Activated CD8-positive, alpha-beta memory T cell treated with anti-CD3 and anti-CD28 coated beads, Interleukin-2, amount 50 U/mL, for 24 hours (primary cell): ENCODE measurements around the gene C16orf95.
"Not testable (repeated sequence)": the region's sequence is repeated elsewhere in the genome, so short reads cannot be mapped to it uniquely, and the experiment has no call there.

Source experiments
- DNase-seq: peaks from one replicate; pipeline ENCODE4 v3.0.0-alpha.2; 2020; ENCODE audit errors: extremely low read depth

Gene C16orf95, protein sequence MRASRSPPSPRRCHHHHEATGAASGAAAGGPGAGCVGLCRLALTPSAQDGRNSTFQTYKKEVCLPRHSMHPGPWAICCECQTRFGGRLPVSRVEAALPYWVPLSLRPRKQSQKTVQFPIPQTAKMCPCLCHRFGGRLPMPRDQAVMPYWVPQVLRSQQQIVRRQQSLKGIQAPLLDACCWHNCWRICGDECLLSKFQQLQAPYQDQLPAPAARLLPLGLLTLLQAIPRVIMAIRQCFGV

DNA sequence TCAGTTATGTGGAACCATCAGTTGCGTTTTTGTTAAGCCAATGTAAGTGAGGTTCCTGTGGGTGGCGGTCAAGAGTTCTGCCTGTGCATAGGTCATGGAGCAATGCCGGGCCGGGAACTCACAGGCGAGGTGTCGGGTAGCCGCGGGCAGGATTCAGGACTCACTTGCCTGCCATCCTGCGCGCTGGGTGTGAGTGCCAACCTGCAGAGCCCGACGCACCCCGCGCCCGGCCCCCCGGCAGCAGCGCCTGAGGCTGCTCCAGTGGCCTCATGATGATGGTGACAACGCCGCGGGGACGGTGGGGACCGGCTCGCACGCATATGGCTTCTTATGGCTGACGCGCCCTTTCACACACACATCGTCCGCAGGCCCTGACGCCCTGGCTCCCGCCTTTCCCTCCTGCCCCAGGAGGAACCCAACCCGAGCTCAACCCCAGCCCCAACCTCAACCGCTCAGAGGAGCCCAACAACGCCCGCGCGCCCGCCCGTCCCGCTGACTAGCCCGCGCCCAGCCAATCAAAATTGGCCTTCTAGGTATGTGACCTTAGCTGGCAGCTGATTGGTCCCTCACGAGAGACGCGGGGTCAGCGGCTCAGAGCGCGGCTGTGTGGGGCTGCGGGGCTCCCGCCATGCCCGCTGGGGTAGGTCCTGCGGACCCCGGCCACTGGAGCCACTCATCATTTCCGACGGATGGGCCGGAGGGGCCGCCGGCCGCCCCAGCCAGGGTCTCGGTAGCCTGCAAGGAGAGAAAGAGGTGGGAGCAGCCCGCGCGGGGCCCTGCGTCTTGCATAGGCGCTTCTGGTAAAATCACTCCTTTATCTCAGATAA is at the start of gene C16orf95:
Gene C16orf95, minus strand, starts transcription at position 470 of the 827 bp plus-strand sequence. Its CDS starts 150 bp downstream, at position 320.
- DNase-seq = peak; percentile 96

- DNase-seq = no peak
Observed at GRCh38 chr16:87366930-87367329, 49.7 kb upstream of the C16orf95 start.

DNA sequence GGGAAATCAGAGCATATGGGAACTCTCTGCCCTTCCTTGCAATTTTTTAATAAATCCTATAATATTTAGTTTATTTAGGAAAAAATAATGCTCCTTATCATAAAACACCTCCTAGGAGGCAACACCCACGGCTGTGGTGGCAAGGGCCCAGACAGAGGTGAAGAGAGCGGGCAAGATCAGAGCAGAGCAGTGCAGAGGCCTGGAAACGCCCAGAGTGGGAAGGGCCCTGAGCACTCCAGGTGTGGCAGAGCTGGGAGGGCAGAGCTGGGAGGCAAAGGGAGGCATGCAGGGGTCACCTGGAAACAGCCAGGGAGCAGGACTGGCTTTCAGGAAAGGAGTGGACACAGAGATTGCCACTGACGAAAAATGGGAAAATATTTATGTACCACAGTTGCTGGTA is 49.1 kb upstream of the C16orf95 start:
- DNase-seq = no peak

- DNase-seq = no peak
Observed at GRCh38 chr16:87365021-87365713, 48.0 kb upstream of the C16orf95 start.

- no peak for DNase-seq
Observed at GRCh38 chr16:87363771-87364455, 46.7 kb upstream of the C16orf95 start.

- not testable (repeated sequence) for DNase-seq
Observed at GRCh38 chr16:87362828-87363559, 45.8 kb upstream of the C16orf95 start.

DNA sequence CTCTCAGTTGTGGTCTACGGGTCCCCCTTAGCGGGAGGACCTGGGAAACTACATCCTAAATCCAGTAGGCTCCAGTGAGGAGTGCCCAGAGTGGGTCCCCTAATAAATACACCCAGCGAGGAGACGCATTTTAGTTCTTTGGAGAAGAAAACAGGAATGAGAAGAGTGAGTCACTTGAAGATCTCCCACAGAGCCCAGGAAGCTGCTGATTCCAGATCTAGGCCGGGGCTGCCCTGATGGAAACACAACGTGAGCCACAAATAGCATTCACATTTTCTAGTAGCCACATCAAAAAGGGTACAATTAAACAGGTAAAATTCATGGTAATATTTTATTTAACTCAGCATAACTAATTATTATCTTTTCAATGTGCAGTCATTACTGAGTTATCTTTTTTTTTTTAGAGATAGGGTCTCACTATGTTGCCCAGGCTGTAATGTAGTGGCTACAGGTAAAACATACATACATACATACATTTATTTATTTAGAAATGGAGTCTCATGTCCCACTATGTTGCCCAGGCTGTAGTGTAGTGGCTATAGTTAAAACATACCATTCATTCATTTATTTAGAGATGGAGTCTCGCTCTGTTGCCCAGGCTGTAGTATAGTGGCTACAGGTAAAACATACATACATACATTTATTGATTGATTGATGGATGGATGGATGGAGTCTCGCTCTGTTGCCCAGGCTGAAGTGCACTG is 44.9 kb upstream of the C16orf95 start:
- no peak for DNase-seq

GRCh38 chr16:87360862-87361610 is 43.8 kb upstream of the C16orf95 start:
- DNase-seq = no peak

DNA sequence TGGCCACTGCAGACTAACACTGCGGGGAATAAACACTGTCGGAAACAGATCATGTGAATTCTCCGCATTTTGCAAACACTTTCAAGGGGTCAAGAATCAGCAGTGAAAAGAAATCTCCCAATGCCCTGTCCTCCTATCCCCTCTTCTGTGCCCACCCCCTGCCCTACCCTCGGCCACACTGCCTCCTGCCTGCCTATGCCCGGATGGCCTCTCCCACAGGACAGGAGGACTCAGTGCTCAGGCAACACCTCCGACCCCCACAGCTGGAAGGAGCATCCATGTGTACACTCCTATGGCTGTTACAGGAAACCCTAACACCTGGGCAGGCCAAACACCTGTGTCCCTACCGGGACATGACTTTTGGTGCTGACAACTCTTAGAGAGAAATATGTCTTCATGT is 41.9 kb upstream of the C16orf95 start:
- DNase-seq = no peak

- DNase-seq = no peak
Observed at GRCh38 chr16:87358696-87359095, 41.5 kb upstream of the C16orf95 start.

- no peak for DNase-seq
Observed at GRCh38 chr16:87358250-87358649, 41.1 kb upstream of the C16orf95 start.

DNA sequence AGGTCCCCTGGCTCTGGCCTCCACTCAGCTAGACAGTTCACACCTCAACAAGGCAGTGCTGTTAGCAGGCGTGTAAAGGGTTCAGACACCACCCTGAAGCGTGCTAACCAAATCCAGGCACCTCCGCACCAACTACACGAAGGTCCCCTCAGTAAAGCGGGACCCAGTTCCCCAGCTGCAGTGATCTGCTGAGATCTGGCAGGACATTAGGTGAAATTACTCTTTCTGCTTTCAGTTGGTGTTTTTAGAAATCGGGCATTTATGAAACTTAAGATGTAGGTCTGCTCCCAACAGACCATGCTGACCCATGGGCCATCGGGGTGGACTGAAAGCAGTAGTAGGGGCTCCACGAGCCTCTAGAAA is 39.3 kb upstream of the C16orf95 start:
- no peak for DNase-seq

DNA sequence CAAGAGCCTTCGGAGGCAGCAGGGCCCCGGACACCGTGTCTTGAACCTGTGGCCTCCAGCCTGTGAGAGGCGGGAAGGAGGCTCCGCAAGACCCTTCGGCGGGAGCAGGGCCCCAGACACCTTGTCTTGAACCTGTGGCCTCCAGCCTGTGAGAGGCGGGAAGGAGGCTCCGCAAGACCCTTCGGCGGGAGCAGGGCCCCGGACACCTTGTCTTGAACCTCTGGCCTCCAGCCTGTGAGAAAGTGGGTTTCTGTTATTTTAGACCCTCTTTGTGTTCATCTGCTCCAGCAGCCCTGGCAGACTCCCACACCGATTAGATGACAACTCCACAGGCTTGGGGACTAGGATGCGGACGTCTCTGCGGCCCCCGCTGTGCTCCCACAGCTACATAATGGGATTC is 36.4 kb upstream of the C16orf95 start:
- DNase-seq = no peak

DNA sequence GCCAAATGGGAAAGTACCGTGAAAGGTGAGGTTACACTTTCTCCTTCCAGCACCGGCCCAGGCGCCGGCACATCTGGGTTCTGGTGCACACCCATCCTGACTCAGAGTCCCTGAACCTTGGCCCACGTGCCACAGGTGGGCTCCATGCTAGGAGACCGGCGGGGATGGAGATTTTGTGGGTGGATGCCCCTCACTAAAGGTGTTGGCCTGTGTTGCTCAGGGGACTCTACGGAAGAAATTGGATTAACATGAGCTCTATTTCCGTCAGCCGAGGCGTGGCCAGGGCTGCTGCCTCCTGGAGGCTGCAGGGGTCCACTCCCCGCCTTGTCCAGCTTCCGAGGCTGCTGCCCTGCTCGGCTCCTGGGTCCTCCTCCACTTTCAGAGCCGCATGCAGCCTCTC is 35.6 kb upstream of the C16orf95 start:
- DNase-seq = no peak

DNA sequence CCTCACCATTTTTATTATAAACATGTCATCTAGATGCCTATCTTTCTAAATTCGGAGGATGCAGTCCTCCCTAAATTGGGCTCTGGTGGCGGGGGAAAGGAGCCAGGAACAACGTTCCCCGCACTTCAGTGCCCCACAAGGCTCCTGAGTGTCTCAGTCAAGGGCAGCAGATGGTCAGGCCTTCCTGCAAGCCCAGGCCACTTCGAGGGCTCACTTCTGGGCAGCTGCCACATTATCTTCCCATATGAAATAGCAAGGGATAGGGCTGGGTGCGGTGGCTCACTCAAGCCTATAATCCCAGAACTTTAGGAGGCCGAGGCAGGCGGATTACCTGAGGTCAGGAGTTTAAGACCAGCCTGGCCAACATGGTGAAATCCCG is 34.1 kb upstream of the C16orf95 start:
- no peak for DNase-seq

DNA sequence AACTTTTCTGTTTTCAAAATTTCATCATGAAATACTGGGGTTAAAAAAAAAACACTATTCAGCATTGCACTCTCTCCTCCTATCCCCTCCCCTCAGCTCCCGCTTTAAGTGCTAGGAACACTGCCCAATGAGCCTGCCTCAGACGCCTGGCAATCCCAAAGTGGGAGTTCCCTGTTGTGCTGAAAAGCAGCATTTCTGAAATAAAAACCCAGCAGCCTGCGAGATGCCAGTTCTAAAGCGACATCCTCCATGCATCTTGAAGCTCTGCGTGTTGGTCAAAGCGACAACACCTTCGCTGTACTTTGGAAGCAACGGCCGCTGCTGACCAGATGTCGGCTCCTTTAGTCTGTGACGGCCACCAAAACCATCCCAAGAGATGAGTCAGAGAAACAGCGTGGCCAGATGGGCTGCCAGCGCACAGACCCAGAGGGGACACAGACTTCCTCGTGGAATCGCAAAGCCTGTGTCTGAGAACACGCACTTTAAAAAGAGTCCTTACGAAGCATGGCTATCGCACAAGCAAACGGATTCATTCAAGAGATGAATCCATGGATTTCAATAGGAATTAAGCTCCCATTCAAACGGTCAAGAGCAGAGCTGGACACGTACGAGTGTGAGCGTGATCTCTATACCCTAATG is 33.6 kb upstream of the C16orf95 start:
- no peak for DNase-seq

DNA sequence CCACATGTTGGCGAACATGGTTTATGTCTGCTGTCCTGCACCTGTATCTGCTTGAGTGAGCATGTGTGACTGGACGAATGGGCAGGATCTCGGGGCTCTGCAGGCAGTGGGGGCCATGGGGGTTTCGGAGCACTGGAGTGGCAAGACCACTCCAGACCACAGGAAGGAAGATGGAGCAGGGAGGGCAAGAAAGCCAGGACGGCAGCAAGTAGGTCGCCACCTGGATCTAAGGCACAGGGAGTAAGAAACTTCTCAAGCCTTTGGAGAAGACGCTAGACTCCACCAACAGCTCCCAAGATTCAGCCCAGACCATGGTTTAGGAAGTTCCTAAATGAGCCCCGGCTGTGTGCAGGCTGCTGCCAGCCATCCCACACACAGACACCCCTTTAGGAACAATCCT is 32.8 kb upstream of the C16orf95 start:
- no peak for DNase-seq

DNA sequence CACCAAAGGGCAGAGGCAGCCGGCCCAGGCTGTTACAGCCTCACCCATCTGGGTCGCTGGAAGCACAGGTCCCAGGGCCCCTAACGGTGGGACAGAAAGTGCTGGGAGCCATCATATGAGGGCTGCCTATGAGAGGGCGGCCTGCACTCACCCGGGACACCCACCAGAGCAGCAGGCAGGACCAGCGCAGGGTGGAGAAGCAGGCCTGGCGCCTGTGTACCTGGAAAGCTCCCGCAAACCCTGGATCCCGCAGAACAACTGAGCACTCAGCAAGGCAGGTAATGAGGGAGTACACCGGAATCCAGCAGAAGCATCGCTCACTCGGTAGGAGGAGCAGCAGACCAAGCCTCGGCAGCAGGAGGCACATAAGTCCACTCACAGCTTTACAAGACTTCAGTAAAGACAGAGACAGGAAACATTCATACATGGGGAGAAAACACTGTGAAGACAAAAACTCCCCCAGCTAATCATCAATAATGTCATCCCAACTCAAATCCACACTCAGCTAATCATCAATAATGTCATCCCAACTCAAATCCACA is 31.5 kb upstream of the C16orf95 start:
- DNase-seq = no peak

DNA sequence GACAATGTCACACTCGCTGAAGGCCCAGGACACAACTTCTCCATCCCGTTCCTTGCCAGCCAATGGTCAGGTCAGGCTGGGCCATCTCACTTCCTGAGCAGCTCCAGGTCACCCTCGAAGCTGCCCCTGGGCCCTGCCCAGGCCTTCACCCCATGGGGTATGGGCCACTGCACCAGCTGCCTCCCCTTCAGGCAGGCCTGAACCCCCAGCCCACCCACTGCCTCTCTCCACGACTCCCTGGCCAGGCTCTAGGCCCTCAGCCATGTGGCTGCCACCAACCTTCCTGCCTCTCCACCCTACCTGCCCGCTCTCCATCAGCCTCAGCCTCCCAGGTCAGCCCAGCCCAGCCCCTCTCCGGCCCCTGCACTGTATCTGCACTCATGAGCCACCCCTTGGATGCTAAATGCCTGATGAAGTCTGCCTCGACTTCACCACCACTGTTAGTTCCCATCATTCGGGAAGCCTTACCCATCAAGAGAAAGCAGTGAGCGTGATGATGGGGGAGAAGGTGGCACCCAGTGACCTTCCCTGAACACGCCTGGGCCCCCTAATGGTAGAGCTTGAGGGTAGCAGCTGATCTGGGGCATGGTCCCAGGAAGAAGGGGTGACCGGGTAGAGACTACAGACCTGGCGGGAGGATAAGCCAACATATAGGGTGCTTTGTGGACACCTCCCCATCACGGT is 30.9 kb upstream of the C16orf95 start:
- no peak for DNase-seq
